ENCODE measurements around the gene CTNNBL1.

Gene CTNNBL1

GRCh38 chr20:37777988-37778659 lies 84.3 kb downstream of the CTNNBL1 start:
- DNase-seq: no peak

GRCh38 chr20:37781626-37782025 lies 87.8 kb downstream of the CTNNBL1 start:
- no peak for DNase-seq

- no peak for DNase-seq
These were observed 92.2 kb downstream of the CTNNBL1 start for GRCh38 chr20:37786043-37786442.

- no peak for DNase-seq
These were observed 95.6 kb downstream of the CTNNBL1 start for GRCh38 chr20:37789408-37789807.

GRCh38 chr20:37790900-37791299 lies 97.1 kb downstream of the CTNNBL1 start:
- DNase-seq: no peak

- no peak for DNase-seq
These were observed 102.3 kb downstream of the CTNNBL1 start for GRCh38 chr20:37796121-37796520.

GRCh38 chr20:37796733-37797132 lies 102.9 kb downstream of the CTNNBL1 start:
- no peak for DNase-seq

- DNase-seq: no peak
These were observed 103.9 kb downstream of the CTNNBL1 start for GRCh38 chr20:37797669-37798175.

- no peak for DNase-seq
These were observed 104.5 kb downstream of the CTNNBL1 start for GRCh38 chr20:37798312-37798711.

GRCh38 chr20:37800618-37801017 lies 106.8 kb downstream of the CTNNBL1 start:
- no peak for DNase-seq

- no peak for DNase-seq
These were observed 108.1 kb downstream of the CTNNBL1 start for GRCh38 chr20:37801921-37802320.

- DNase-seq: no peak
These were observed 109.8 kb downstream of the CTNNBL1 start for GRCh38 chr20:37803438-37804307.

- DNase-seq: no peak
These were observed 111.0 kb downstream of the CTNNBL1 start for GRCh38 chr20:37804584-37805566.

- no peak for DNase-seq
These were observed 113.8 kb downstream of the CTNNBL1 start for GRCh38 chr20:37807471-37808232.

GRCh38 chr20:37808233-37809070 lies 114.6 kb downstream of the CTNNBL1 start:
- DNase-seq: no peak

GRCh38 chr20:37810027-37810426 lies 116.2 kb downstream of the CTNNBL1 start:
- DNase-seq: no peak

- peak in 1 of 2 experiments; percentile 31 for DNase-seq
These were observed 122.2 kb downstream of the CTNNBL1 start for GRCh38 chr20:37816003-37816402.

GRCh38 chr20:37816726-37817125 lies 122.9 kb downstream of the CTNNBL1 start:
- DNase-seq: no peak

- DNase-seq: no peak
These were observed 127.9 kb downstream of the CTNNBL1 start for GRCh38 chr20:37821696-37822095.

GRCh38 chr20:37822141-37822601 lies 128.3 kb downstream of the CTNNBL1 start:
- no peak for DNase-seq
